CD4-positive, alpha-beta T cell (primary cell): ENCODE measurements around the gene NAA15. TPM values are rescaled to one million over a fixed set of nuclear protein-coding genes. Genes with fewer than 3 reads are reported as not detected.

Source experiments
- ATAC-seq: fragments of 200-7000 bp; cut with Tn5 transposase; one replicate; pipeline ENCODE4 v1.10.0; 2022; ENCODE audit warnings: mild to moderate bottlenecking; ENCODE audit not compliant: poor library complexity
- CTCF ChIA-PET: fragments of 350-600 bp; sonication (Branson Sonifier 250); formaldehyde crosslinking; loops from one replicate; lab custom pipeline; 2021; ENCODE audit warnings: antibody characterized with exemption, inconsistent platforms; lab: Charles Lee
- POLR2A ChIA-PET: fragments of 350-600 bp; sonication (Branson Sonifier 250); formaldehyde crosslinking; loops from one replicate; lab custom pipeline; 2021; ENCODE audit warnings: antibody characterized with exemption, inconsistent platforms; lab: Charles Lee
- DNase-seq, 14 experiments: peaks; one replicate each; pipeline ENCODE4 v3.0.0-alpha.2; 2013 to 2020; ENCODE audit warnings: mixed read lengths in 2 of 14
- H3K27ac ChIP-seq, 2 donors: one replicate each; pipeline versions ENCODE4 v1.5.1 to v1.7.0; 2013; ENCODE audit warnings: low read length in 2 of 2, low read depth in 1 of 2, mild to moderate bottlenecking in 1 of 2
- H3K27me3 ChIP-seq, 2 experiments: 1 replicate in 1 of 2; 2 replicates in 1 of 2; pipeline versions ENCODE4 v1.6.1 to v1.7.0; 2013; ENCODE audit warnings: low read length in 2 of 2, control low read depth in 1 of 2, mild to moderate bottlenecking in 1 of 2, moderate library complexity in 1 of 2; ENCODE audit not compliant: insufficient read depth in 2 of 2, control insufficient read depth in 1 of 2
- H3K36me3 ChIP-seq: one replicate; pipeline ENCODE4 v1.6.1; 2013; ENCODE audit warnings: low read length, control low read depth; ENCODE audit not compliant: insufficient read depth
- H3K4me1 ChIP-seq: one replicate; pipeline ENCODE4 v1.6.1; 2013; ENCODE audit warnings: low read length, control low read depth; ENCODE audit not compliant: insufficient read depth
- H3K4me3 ChIP-seq: one replicate; pipeline ENCODE4 v1.5.1; 2013; ENCODE audit warnings: mild to moderate bottlenecking, low read length, moderate library complexity
- H3K9me3 ChIP-seq, 2 experiments: 1 replicate in 1 of 2; 2 replicates in 1 of 2; pipeline versions ENCODE4 v1.6.1 to v1.7.0; 2013; ENCODE audit warnings: low read length in 2 of 2, mild to moderate bottlenecking in 2 of 2, control low read depth in 1 of 2, moderate library complexity in 1 of 2; ENCODE audit not compliant: control insufficient read depth in 1 of 2, insufficient read depth in 1 of 2
- H3K27ac Mint-ChIP-seq: one replicate; pipeline ENCODE4 v1.8.0; 2020; ENCODE audit warnings: mixed read lengths
- H3K27me3 Mint-ChIP-seq: one replicate; pipeline ENCODE4 v1.8.0; 2021; ENCODE audit warnings: mixed read lengths
- H3K36me3 Mint-ChIP-seq: one replicate; pipeline ENCODE4 v1.8.0; 2021; ENCODE audit warnings: low read depth, mixed read lengths
- H3K4me1 Mint-ChIP-seq: one replicate; pipeline ENCODE4 v1.8.0; 2021; ENCODE audit warnings: low read depth, mixed read lengths
- H3K4me3 Mint-ChIP-seq: one replicate; pipeline ENCODE4 v1.8.0; 2020; ENCODE audit warnings: mild to moderate bottlenecking, mixed read lengths
- H3K9me3 Mint-ChIP-seq: one replicate; pipeline ENCODE4 v1.8.0; 2020; ENCODE audit warnings: mixed read lengths
- intact Hi-C, 2 experiments: fragments of 100-400 bp; cut with DNase I in 1 of 2; cut with micrococcal nuclease in 1 of 2; formaldehyde crosslinking; loops; one replicate each; pipeline versions ENCODE4 v1.15.1 to v1.9.0; 2023 to 2025; cut with DNase I, micrococcal nuclease
- total RNA-seq, 174 experiments: library from RNA in 2 of 174; stranded (reverse) in 2 of 174; gene quantifications; one replicate each; pipeline ENCODE4 v1.2.3 and lab custom pipeline; 2021 to 2026
- TF ChIP-seq, protein P1 (sequence below): fragments of 200-600 bp; IDR thresholded peaks from one replicate; pipeline ENCODE4 v1.8.0; 2022; ENCODE audit warnings: antibody characterized with exemption, mild to moderate bottlenecking

Gene NAA15
- total RNA-seq, 2 experiments from 2014 or later, result 54.2 to 57.1 TPM

DNA sequence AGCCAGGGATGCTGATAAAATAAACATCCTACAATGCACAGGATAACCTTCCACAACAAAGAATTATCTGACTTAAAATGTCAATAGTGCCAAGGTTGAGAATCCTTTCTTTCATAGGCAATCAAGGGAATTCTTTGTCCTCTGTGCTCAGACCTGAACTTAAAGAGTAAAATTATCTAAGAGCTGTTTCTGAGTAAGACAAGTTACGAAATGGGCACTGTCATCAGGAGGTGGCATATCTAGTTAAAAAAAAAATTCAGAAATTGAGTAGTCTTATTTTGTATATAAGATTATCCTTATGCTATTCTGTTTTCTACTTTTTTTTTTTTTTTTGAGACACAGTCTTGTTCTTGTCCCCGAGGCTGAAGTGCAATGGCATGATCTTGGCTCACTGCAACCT lies 149.3 kb downstream of the NAA15 start:
- no peaks in the 10 kb centered on the region for H3K9me3 ChIP-seq
- intact Hi-C loops, result loop anchor here (5.0 to 10.0 kb wide), 6 partner anchors 33 to 1077 kb away; partner anchors contain the start of genes ELF2 (in 2 of the 2), MAML3 (in 1 of the 2) and SCOC (in 1 of the 2)
- no peaks in the 10 kb centered on the region for H3K27me3 Mint-ChIP-seq

DNA sequence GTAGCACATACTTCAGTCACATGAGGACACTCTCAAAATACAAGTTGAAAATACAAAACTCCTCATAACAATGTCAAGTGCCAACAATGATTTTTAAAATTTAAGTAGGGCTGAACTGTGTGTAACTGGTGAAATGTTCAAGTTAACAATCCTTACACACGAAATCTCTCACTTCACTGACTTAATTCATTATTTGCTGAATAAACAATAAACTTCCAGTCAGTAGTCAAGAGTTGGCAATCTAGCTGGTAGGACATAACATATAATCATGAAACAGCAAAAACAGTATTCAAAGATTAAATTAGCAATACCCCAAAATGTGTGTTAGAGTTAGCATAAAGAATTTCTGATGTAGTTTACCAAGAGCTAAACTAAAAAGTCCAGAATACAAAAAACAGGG lies 150.7 kb downstream of the NAA15 start:
- peaks cover 35% of the 10 kb centered on the region for H3K4me1 ChIP-seq
- H3K4me3 ChIP-seq, result no peak overlapping the region
- Mint-ChIP-seq H3K4me1 (peaks cover 66% of the 10 kb centered on the region), H3K4me3 (peak overlapping the region; percentile 96), H3K27me3 (no peaks in the 10 kb centered on the region), H3K27ac (peak overlapping the region; percentile 99), H3K36me3 (peaks cover 26% of the 10 kb centered on the region), H3K9me3 (no peaks in the 10 kb centered on the region)
- no peak for ATAC-seq
- H3K27me3 ChIP-seq, result no peaks in the 10 kb centered on the region
- H3K27ac ChIP-seq, result peak overlapping the region in 1 of 2 donors; percentile 93
- TF ChIP-seq, protein P1, sequence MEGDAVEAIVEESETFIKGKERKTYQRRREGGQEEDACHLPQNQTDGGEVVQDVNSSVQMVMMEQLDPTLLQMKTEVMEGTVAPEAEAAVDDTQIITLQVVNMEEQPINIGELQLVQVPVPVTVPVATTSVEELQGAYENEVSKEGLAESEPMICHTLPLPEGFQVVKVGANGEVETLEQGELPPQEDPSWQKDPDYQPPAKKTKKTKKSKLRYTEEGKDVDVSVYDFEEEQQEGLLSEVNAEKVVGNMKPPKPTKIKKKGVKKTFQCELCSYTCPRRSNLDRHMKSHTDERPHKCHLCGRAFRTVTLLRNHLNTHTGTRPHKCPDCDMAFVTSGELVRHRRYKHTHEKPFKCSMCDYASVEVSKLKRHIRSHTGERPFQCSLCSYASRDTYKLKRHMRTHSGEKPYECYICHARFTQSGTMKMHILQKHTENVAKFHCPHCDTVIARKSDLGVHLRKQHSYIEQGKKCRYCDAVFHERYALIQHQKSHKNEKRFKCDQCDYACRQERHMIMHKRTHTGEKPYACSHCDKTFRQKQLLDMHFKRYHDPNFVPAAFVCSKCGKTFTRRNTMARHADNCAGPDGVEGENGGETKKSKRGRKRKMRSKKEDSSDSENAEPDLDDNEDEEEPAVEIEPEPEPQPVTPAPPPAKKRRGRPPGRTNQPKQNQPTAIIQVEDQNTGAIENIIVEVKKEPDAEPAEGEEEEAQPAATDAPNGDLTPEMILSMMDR, result no peak
- ChIA-PET CTCF (interaction anchor here (2.0 kb wide), 1 partner anchor 421 kb away, joined by 5 read pairs; no protein-coding TSS in a partner anchor), POLR2A (interaction anchor here (1.0 to 3.0 kb wide), 3 partner anchors 95 to 369 kb away, joined by 3 to 33 read pairs (median 4); partner anchors contain the start of genes NAA15 and NDUFC1)
- intact Hi-C loops, result loop anchor here (2.0 to 10.0 kb wide), 10 partner anchors 35 to 1075 kb away; partner anchors contain the start of genes ELF2 (in 2 of the 2), MAML3 (in 1 of the 2), NDUFC1 (in 1 of the 2) and SCOC (in 1 of the 2)
- no peaks in the 10 kb centered on the region for H3K36me3 ChIP-seq
- DNase-seq, result no peak
- no peaks in the 10 kb centered on the region for H3K9me3 ChIP-seq

More for the DNA sequence above, 149.3 kb downstream of the NAA15 start:
- Histone ChIP-seq H3K4me1 (peaks cover 28% of the 10 kb centered on the region), H3K4me3 (no peak overlapping the region), H3K36me3 (no peaks in the 10 kb centered on the region), H3K27ac (no peak overlapping the region), H3K27me3 (no peaks in the 10 kb centered on the region)
- POLR2A ChIA-PET, result no interaction called here
- ATAC-seq (no peak), DNase-seq (no peak)
- Mint-ChIP-seq H3K27ac (no peak overlapping the region), H3K9me3 (no peaks in the 10 kb centered on the region), H3K4me3 (no peak overlapping the region), H3K36me3 (peaks cover 31% of the 10 kb centered on the region), H3K4me1 (peaks cover 51% of the 10 kb centered on the region)
- TF ChIP-seq, protein P1, result no peak
- CTCF ChIA-PET, result no interaction called here

DNA sequence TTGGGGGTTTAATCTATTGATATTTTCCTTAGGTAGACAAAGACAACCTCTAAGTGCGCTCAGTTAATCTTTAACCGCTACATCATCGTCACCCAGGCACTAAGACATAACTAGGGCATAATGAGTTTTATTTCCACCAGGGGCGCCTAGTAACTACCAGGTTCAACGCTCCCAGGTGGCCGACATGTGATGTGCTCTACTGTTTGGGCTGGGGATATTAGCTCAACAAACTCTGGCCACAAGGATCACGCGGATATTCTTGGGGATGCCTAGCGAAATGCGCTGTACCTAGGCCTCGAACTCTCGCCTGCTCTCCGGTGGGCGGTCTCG lies 151.7 kb downstream of the NAA15 start:
- ATAC-seq, result peak; percentile 59
- peak in 12 of 14 experiments; percentile 50 to 92 (median 64) for DNase-seq
- POLR2A ChIA-PET, result interaction anchor here (0.6 to 3.0 kb wide), 28 partner anchors 14 to 698 kb away, joined by 3 to 67 read pairs (median 4); partner anchors contain the start of genes ELF2, NAA15, NDUFC1 and NOCT
- Histone ChIP-seq H3K9me3 (no peaks in the 10 kb centered on the region), H3K36me3 (no peaks in the 10 kb centered on the region), H3K4me3 (peak overlapping the region; percentile 90), H3K27ac (peak overlapping the region; percentile 93), H3K27me3 (no peaks in the 10 kb centered on the region), H3K4me1 (peaks cover 35% of the 10 kb centered on the region)
- Mint-ChIP-seq H3K4me3 (peak overlapping the region; percentile 96), H3K4me1 (peaks cover 75% of the 10 kb centered on the region), H3K27ac (peak overlapping the region; percentile 99), H3K9me3 (no peaks in the 10 kb centered on the region), H3K36me3 (peaks cover 26% of the 10 kb centered on the region), H3K27me3 (no peaks in the 10 kb centered on the region)
- TF ChIP-seq, protein P1, result peak; percentile 57
- CTCF ChIA-PET, result interaction anchor here (0.6 to 2.0 kb wide), 9 partner anchors 16 to 920 kb away, joined by 3 to 5 read pairs (median 3); partner anchors contain the start of genes SCOC and SETD7
- intact Hi-C loops, result loop anchor here (2.0 to 10.0 kb wide), 10 partner anchors 36 to 1074 kb away; partner anchors contain the start of genes ELF2 (in 2 of the 2), MAML3 (in 1 of the 2), NDUFC1 (in 1 of the 2) and SCOC (in 1 of the 2)
